SK-N-SH treated with all-trans-retinoic acid at 6 μM for 48 hours (cell line): Measurements from ENCODE around the gene UBP1.

Experiments used
- ATAC-seq: fragments of 200-7000 bp; cut with Tn5 transposase; 3 replicates; pipeline ENCODE4 v1.9.1; 2020; ENCODE audit warnings: mild to moderate bottlenecking, moderate library complexity
- ARNTL ChIP-seq: fragments of 450-650 bp; formaldehyde crosslinking; IDR thresholded peaks from 2 replicates; pipeline ENCODE4 v1.5.0; 2020; ENCODE audit warnings: low read depth, mild to moderate bottlenecking, moderate library complexity, borderline replicate concordance
- GLIS3 ChIP-seq: fragments of 250-450 bp; sonication (Bioruptor Pico); IDR thresholded peaks from 2 replicates; pipeline ENCODE4 v1.5.0; 2020; ENCODE audit warnings: mild to moderate bottlenecking, moderate library complexity
- ISL1 ChIP-seq: fragments of 250-450 bp; sonication (Bioruptor Pico); IDR thresholded peaks from 2 replicates; pipeline ENCODE4 v2.1.2; 2022; ENCODE audit warnings: mild to moderate bottlenecking, moderate library complexity
- OSR1 ChIP-seq: fragments of 250-450 bp; sonication (Bioruptor Pico); IDR thresholded peaks from 2 replicates; pipeline ENCODE4 v1.8.0; 2022; ENCODE audit warnings: moderate library complexity, mild to moderate bottlenecking, inconsistent platforms
- SNAI2 ChIP-seq: fragments of 250-450 bp; sonication (Bioruptor Pico); IDR thresholded peaks from 2 replicates; pipeline ENCODE4 v1.5.0; 2020; ENCODE audit warnings: mild to moderate bottlenecking, moderate library complexity
- TCF4 ChIP-seq: fragments of 250-450 bp; sonication (Bioruptor Pico); IDR thresholded peaks from 2 replicates; pipeline ENCODE4 v1.8.0; 2021; ENCODE audit warnings: mild to moderate bottlenecking, moderate library complexity, borderline replicate concordance
- TOX ChIP-seq: fragments of 250-450 bp; sonication (Bioruptor Pico); IDR thresholded peaks from 2 replicates; pipeline ENCODE4 v1.8.0; 2021; ENCODE audit warnings: mild to moderate bottlenecking, moderate library complexity, borderline replicate concordance
- ZC3H10 ChIP-seq: fragments of 250-450 bp; sonication (Bioruptor Pico); IDR thresholded peaks from 2 replicates; pipeline ENCODE4 v1.5.1; 2021; ENCODE audit warnings: mild to moderate bottlenecking, moderate library complexity
- ZFP3 ChIP-seq: fragments of 250-450 bp; sonication (Bioruptor Pico); IDR thresholded peaks from 2 replicates; pipeline ENCODE4 v1.5.0; 2020; ENCODE audit warnings: mild to moderate bottlenecking, moderate library complexity
- ZFP30 ChIP-seq: fragments of 450-650 bp; formaldehyde crosslinking; IDR thresholded peaks from 2 replicates; pipeline ENCODE4 v1.5.0; 2022; ENCODE audit warnings: mild to moderate bottlenecking, moderate library complexity
- ZNF565 ChIP-seq: fragments of 450-650 bp; formaldehyde crosslinking; conservative IDR thresholded peaks from 2 replicates; pipeline ENCODE4 v1.5.0; 2020; ENCODE audit warnings: low read depth, mild to moderate bottlenecking, moderate library complexity
- ZNF70 ChIP-seq: fragments of 450-650 bp; formaldehyde crosslinking; IDR thresholded peaks from 2 replicates; pipeline ENCODE4 v1.5.0; 2020; ENCODE audit warnings: mild to moderate bottlenecking, moderate library complexity
- ZNF8 ChIP-seq: fragments of 450-650 bp; formaldehyde crosslinking; IDR thresholded peaks from 2 replicates; pipeline ENCODE4 v1.5.0; 2020; ENCODE audit warnings: mild to moderate bottlenecking, moderate library complexity
- TF ChIP-seq, protein P1 (sequence below): fragments of 250-450 bp; sonication (Bioruptor Pico); IDR thresholded peaks from 2 replicates; pipeline ENCODE4 v1.5.0; 2020; ENCODE audit warnings: mild to moderate bottlenecking, moderate library complexity
- TF ChIP-seq, protein P2 (sequence below): fragments of 250-450 bp; sonication (Bioruptor Pico); IDR thresholded peaks from 2 replicates; pipeline ENCODE4 v1.5.1; 2021; ENCODE audit warnings: mild to moderate bottlenecking, moderate library complexity
- TF ChIP-seq, protein P3 (sequence below): fragments of 250-450 bp; sonication (Bioruptor Pico); IDR thresholded peaks from 2 replicates; pipeline ENCODE4 v1.8.0; 2020; ENCODE audit warnings: mild to moderate bottlenecking, moderate library complexity, borderline replicate concordance
- TF ChIP-seq, protein P4 (sequence below): fragments of 250-450 bp; sonication (Bioruptor Pico); IDR thresholded peaks from 2 replicates; pipeline ENCODE4 v1.5.1; 2020; ENCODE audit warnings: low read depth, mild to moderate bottlenecking, moderate library complexity
- TF ChIP-seq, protein P5 (sequence below): fragments of 250-450 bp; sonication (Bioruptor Pico); IDR thresholded peaks from 2 replicates; pipeline ENCODE4 v1.8.0; 2021; ENCODE audit warnings: low read depth, mild to moderate bottlenecking, moderate library complexity, borderline replicate concordance

Gene UBP1

DNA sequence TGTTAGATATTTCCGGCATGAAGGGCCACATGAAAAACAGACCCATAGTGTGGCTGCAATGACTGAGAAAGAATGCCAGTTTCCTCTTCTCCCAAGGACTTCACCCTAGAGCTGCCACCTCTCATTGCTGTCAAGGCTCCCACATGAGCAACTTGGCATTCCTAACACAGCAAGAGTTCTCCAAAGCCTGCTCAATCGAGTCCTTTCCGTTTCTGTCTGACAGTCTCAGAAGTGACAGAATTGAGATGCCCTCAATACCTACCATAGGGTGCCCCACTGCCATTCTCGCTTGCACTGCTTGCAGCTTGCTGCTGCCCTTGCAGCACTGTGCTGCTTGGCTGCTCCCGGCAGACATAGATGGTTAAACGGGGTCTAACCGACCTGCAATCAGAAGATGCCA, 44.3 kb downstream of the UBP1 start:
- no peak for TF ChIP-seq ZNF70 (CRISPR knock-in tag)
- TF ChIP-seq ZNF565 (CRISPR knock-in tag): no peak
- TF ChIP-seq SNAI2 (CRISPR knock-in tag): no peak
- TF ChIP-seq ZC3H10 (CRISPR knock-in tag): no peak
- no peak for TF ChIP-seq OSR1 (CRISPR knock-in tag)
- no peak for TF ChIP-seq TOX (CRISPR knock-in tag)
- TF ChIP-seq ARNTL (CRISPR knock-in tag): no peak
- ATAC-seq: no peak

DNA sequence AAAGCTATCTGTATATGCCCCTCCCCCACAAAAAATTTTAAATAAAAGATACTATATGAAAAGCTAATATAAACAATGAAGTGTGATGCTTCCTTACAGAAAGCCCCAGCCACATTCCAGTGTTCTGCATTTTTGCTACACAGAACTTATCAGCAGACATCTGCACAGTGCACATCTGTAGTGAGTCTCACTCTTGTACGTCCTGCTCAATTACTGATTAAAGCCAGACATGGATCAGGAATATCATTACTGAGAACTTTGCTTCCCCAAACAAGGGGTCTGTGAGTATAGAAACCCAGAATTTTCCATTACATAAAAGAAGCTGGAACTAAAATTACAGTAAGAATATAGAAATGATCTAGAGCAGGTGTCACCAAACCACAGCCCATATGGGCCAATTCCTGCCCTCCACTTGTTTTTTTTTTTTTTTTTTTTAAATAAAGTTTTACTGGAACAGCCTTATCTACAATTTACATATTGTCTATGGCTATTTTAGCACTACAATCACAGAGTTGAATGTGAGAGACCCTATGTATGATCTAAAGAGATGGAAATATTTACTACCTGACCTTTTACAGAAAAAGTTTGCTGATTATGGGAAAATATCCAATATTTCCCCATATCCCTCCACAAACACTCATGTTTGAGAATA, 45.7 kb downstream of the UBP1 start:
- peak; percentile 10; the same call in 1 of the 3 replicates for ATAC-seq
- TF ChIP-seq ZC3H10 (CRISPR knock-in tag) (no peak), TCF4 (CRISPR knock-in tag) (peak; percentile 84)
- TF ChIP-seq, protein P1, sequence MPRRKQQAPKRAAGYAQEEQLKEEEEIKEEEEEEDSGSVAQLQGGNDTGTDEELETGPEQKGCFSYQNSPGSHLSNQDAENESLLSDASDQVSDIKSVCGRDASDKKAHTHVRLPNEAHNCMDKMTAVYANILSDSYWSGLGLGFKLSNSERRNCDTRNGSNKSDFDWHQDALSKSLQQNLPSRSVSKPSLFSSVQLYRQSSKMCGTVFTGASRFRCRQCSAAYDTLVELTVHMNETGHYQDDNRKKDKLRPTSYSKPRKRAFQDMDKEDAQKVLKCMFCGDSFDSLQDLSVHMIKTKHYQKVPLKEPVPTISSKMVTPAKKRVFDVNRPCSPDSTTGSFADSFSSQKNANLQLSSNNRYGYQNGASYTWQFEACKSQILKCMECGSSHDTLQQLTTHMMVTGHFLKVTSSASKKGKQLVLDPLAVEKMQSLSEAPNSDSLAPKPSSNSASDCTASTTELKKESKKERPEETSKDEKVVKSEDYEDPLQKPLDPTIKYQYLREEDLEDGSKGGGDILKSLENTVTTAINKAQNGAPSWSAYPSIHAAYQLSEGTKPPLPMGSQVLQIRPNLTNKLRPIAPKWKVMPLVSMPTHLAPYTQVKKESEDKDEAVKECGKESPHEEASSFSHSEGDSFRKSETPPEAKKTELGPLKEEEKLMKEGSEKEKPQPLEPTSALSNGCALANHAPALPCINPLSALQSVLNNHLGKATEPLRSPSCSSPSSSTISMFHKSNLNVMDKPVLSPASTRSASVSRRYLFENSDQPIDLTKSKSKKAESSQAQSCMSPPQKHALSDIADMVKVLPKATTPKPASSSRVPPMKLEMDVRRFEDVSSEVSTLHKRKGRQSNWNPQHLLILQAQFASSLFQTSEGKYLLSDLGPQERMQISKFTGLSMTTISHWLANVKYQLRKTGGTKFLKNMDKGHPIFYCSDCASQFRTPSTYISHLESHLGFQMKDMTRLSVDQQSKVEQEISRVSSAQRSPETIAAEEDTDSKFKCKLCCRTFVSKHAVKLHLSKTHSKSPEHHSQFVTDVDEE (CRISPR knock-in tag): peak; percentile 51; the same call in 1 of the 2 replicates

DNA sequence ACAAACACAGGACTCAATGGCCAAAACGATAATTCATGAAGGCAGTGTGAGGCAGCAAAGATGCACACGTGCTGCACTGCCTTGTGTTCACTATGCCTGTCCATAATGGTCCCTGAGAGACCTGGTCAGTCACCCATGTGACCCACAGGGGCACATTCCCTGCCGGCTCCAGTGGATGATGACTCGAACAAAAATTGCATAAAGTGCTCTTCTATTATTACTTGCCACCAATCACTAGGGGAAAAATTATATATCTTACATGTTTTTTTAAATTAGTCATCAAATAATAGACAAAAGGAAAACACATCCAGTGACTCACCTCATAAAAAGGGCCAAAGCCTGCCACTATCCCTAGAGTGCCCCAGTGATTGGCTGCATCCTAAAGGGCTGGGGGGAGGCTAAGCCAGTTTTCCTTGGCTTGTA, 47.5 kb downstream of the UBP1 start:
- TF ChIP-seq ZNF8 (CRISPR knock-in tag): no peak
- no peak for TF ChIP-seq TOX (CRISPR knock-in tag)
- TF ChIP-seq ISL1: peak; percentile 75
- peak; percentile 89 for ATAC-seq

DNA sequence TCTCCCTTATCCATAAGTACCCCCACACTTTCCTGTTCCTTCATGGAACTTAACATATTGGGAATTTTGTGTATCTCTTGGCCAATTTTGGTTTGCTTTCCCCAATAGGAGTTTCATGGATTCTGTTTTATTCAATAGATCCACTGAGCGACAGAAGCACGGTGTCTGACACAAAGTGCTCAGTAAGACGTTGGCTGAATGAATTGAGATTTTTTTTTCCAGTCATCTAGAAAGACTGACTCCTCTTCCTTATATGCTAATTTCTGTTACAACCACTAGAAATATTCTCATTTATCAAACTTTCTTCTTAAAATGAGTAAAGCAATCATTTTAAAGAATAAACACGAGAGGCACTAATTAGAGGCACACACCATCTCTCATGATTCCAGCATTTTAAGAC, 48.1 kb downstream of the UBP1 start:
- no peak for ATAC-seq
- TF ChIP-seq GLIS3 (CRISPR knock-in tag) (no peak), ZFP3 (CRISPR knock-in tag) (no peak)
- TF ChIP-seq, protein P2, sequence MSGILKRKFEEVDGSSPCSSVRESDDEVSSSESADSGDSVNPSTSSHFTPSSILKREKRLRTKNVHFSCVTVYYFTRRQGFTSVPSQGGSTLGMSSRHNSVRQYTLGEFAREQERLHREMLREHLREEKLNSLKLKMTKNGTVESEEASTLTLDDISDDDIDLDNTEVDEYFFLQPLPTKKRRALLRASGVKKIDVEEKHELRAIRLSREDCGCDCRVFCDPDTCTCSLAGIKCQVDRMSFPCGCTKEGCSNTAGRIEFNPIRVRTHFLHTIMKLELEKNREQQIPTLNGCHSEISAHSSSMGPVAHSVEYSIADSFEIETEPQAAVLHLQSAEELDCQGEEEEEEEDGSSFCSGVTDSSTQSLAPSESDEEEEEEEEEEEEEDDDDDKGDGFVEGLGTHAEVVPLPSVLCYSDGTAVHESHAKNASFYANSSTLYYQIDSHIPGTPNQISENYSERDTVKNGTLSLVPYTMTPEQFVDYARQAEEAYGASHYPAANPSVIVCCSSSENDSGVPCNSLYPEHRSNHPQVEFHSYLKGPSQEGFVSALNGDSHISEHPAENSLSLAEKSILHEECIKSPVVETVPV (CRISPR knock-in tag): no peak

DNA sequence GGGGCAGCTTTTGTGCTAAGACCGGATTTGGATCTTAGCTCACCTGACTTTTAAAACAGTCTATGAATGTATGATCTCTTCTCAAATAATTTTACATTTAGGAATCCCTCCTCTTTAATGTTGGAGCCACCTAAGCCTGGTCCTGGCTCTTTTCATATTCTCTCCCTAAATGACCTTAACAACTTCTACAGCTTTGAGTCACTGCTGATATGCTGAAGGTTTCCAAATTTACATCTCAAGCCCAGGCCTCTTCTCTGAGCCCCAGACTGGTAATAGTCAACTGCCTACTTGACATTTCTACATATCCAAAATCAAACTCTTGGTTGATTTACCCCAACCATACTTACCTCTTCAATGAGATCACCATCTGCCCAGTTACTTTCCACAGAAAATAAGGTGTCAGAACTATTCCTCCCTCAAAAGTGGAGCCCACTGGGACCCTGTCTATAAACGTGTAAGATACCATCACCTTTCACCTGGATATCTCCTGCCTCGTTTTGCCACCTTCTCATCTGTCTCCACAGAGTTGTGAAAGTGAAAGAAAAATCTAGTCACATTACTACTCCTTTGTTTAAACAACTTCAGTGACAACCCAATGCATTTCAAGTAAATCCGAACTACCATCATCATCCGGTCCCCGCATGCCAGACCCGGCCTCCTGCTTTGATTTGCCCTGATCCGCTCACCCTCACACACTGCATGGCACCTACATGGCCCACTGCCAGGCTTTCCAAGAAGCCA, 48.8 kb downstream of the UBP1 start:
- no peak for ATAC-seq
- TF ChIP-seq, protein P3, sequence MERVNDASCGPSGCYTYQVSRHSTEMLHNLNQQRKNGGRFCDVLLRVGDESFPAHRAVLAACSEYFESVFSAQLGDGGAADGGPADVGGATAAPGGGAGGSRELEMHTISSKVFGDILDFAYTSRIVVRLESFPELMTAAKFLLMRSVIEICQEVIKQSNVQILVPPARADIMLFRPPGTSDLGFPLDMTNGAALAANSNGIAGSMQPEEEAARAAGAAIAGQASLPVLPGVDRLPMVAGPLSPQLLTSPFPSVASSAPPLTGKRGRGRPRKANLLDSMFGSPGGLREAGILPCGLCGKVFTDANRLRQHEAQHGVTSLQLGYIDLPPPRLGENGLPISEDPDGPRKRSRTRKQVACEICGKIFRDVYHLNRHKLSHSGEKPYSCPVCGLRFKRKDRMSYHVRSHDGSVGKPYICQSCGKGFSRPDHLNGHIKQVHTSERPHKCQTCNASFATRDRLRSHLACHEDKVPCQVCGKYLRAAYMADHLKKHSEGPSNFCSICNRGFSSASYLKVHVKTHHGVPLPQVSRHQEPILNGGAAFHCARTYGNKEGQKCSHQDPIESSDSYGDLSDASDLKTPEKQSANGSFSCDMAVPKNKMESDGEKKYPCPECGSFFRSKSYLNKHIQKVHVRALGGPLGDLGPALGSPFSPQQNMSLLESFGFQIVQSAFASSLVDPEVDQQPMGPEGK (CRISPR knock-in tag): no peak
- TF ChIP-seq OSR1 (CRISPR knock-in tag): no peak
- no peak for TF ChIP-seq TOX (CRISPR knock-in tag)
- no peak for TF ChIP-seq ZFP30 (CRISPR knock-in tag)
- no peak for TF ChIP-seq TCF4 (CRISPR knock-in tag)
- TF ChIP-seq, protein P4, sequence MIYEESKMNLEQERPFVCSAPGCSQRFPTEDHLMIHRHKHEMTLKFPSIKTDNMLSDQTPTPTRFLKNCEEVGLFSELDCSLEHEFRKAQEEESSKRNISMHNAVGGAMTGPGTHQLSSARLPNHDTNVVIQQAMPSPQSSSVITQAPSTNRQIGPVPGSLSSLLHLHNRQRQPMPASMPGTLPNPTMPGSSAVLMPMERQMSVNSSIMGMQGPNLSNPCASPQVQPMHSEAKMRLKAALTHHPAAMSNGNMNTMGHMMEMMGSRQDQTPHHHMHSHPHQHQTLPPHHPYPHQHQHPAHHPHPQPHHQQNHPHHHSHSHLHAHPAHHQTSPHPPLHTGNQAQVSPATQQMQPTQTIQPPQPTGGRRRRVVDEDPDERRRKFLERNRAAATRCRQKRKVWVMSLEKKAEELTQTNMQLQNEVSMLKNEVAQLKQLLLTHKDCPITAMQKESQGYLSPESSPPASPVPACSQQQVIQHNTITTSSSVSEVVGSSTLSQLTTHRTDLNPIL (CRISPR knock-in tag): no peak
- TF ChIP-seq ZC3H10 (CRISPR knock-in tag): no peak
- TF ChIP-seq, protein P5, sequence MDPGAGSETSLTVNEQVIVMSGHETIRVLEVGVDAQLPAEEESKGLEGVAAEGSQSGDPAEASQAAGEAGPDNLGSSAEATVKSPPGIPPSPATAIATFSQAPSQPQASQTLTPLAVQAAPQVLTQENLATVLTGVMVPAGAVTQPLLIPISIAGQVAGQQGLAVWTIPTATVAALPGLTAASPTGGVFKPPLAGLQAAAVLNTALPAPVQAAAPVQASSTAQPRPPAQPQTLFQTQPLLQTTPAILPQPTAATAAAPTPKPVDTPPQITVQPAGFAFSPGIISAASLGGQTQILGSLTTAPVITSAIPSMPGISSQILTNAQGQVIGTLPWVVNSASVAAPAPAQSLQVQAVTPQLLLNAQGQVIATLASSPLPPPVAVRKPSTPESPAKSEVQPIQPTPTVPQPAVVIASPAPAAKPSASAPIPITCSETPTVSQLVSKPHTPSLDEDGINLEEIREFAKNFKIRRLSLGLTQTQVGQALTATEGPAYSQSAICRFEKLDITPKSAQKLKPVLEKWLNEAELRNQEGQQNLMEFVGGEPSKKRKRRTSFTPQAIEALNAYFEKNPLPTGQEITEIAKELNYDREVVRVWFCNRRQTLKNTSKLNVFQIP (CRISPR knock-in tag): no peak
